Dermis microvascular lymphatic vessel endothelial cell (primary cell): Measurements from ENCODE around the gene CIAO2B. TPM values are rescaled to one million over a fixed set of nuclear protein-coding genes. Genes with fewer than 3 reads are reported as not detected.
"Not testable (repeated sequence)": the region's sequence is repeated elsewhere in the genome, so short reads cannot be mapped to it uniquely, and the experiment has no call there.

Experiments used
- DNase-seq, 2 donors: peaks; one replicate each; pipeline versions ENCODE4 v3.0.0 to v3.0.0-alpha.2; 2010; ENCODE audit warnings: low read depth in 2 of 2
- total RNA-seq: library from RNA; depleted of rRNA; stranded (reverse); fragments of >200 nt; gene quantifications from 2 replicates; pipeline ENCODE4 v1.2.1, GENCODE V29; 2014

The CIAO2B gene
- total RNA-seq, 1 donor from 2014 or later = 156 TPM

DNA sequence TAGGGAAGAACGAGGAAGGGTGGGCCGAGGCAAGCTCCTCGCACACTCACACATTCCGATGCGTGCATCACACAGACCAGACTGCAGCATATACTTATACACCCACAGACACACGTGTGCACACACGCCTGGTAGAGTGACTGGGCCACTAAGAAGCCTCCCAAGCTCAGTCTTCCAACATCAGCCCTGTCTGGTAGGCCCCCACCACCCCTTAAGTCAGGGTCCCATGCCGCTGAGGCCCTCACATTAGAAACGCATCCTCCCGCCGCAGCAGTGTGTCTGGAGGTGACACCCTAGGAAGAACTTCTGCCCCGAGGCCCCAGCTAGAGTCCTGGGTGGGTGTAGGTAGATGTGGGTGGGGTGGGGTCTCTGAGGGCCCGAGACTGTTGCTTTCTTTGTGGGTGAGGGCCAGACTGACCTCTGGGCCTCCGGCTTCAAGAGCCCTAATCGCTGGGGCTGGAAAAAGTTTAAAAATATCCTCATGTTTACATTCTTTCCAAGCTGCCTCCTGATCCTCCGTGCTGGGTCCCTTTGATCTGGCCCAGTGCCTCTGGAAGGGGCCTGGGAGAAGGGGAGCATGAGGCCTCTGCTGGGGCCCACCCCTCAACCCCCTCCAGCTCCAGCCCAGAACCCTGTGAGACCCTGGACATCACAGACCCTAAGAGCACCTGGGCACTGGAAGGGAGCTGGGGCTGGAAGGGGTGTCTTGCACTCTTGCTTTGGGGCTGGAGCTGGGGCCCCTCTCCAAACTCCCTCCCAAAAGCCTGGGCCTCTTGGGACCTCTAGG is 29.2 kb downstream of the CIAO2B start:
- DNase-seq = no peak

DNA sequence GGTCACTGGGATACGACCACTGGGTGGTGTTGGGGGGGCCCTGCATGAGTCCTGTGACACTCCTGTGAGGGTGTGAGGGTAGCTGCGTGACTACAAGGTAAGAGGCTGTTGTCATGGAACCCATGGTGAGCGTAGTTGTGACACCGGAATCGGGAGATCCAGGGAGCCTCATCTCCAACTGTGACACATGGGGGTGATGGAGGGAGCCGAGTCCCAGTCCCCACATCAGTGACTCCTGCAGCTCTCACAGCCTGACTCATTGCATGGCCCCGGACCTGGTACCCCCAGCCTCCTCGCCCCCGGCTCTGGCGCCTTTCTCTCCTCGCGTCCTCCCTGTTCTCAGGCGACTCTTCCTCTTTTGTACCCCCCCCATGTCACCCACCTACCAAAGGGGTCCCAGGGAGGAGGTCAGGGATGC is 29.8 kb downstream of the CIAO2B start:
- DNase-seq = no peak

DNA sequence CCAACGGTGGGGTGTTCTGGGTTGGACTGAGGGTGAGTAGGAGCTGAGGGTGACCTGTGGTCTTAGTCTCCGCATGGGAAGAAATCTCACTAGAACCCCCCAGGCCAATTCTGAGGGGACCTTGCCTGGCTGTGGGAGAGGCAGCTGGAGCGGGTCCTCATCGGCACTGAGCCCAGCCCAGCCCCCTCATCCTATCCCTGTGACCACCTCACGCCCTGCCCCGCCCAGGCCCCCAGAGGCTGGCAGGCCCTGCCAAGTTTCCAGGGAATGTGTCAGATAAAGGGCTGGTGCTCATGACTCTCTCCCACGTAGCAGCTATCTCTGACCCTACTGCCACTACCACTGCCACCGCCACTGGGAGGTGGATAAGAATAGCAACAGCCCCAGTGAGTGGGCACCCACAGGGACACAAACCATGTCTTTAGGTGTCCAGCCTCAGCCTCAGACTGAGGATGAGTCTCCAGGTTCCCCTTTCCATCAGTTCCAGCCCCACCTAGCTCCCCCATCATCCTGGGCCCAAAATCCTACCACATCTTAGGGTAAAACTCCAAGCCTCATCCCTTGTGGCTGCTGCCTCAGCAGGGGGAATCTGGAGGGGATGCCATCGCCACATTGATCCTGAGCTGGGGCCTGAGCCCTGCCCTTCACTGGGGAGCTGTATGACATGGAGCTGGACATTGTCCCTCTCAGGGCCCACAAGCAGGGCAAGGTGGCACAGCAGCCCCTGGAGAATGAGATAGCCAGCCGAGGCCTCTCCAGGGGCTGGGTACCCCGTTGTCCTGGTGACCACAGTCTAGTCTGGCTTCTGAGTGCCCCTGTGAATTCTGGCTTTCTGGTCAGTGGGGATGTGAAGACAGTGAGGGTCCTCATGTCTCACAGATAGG is 30.4 kb downstream of the CIAO2B start:
- no peak for DNase-seq

DNA sequence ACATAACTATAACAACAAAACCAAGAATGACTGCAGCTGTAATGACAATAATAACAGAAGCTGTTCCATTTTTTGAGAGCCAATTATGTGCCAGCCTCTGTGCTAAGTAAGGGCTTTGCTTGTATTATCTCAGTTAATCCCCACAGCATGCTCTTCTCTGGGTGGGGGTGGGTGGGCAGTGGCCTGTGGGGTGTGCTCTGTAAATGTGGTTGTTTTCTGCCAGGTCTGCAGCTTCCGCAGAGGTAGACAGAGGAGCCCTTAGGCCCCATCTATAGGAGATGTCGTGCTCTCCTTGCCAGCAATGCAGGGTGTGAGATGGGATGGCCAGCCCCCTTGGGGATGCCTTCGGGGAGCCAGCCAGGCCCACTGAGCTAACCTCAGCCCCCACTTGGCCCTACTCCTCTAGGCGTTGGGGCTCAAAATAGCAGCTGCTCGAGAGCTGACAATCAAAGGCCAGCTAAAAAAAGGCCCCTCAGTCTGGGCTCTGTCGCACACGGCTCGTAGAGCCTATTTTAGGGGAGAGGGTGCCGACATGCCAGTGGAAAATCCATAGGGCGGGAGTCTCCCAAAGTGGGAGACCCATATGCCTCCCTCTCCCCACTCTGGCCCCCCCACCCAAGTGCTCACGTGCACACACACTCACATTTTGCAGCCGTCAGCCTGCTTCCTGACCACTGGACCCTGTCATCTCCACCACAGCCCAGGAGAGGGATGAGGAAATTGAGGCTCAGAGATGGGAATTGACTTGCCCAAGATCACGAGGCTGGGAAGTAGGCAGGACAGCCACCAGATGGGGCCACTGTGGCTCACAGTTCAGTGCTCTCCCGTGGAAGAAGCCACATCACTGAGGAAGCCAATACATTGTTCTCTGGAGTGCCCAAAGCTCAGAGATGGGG is 31.3 kb downstream of the CIAO2B start:
- DNase-seq = no peak

GRCh38 chr16:66901626-66902025 is 32.6 kb downstream of the CIAO2B start:
- no peak for DNase-seq

GRCh38 chr16:66900721-66901441 is 33.3 kb downstream of the CIAO2B start:
- no peak for DNase-seq

GRCh38 chr16:66899945-66900710 is 34.1 kb downstream of the CIAO2B start:
- peak in 1 of 2 donors; percentile 61 for DNase-seq

GRCh38 chr16:66899310-66899944 is 34.8 kb downstream of the CIAO2B start:
- no peak for DNase-seq

DNA sequence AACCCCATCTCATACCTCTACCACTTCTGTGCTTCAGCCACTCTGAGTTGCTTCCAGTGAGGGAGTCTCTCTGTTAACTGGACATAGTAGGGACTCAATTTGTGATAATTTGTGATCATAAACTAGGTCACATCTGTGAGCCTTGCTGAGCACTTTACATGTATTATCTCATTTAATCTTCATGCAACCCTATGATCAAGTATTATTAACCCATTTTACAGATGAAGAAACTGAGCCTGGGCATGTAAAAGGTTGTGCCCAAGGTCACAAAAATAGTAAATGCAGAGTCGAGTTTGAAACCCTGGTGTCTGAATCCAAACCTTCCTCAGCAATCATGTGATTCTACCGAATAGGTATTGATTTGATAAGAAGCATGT is 35.3 kb downstream of the CIAO2B start:
- no peak for DNase-seq

- no peak for DNase-seq
Observed at GRCh38 chr16:66898207-66898606, 36.0 kb downstream of the CIAO2B start.

GRCh38 chr16:66896682-66897081 is 37.5 kb downstream of the CIAO2B start:
- not testable (repeated sequence) for DNase-seq

DNA sequence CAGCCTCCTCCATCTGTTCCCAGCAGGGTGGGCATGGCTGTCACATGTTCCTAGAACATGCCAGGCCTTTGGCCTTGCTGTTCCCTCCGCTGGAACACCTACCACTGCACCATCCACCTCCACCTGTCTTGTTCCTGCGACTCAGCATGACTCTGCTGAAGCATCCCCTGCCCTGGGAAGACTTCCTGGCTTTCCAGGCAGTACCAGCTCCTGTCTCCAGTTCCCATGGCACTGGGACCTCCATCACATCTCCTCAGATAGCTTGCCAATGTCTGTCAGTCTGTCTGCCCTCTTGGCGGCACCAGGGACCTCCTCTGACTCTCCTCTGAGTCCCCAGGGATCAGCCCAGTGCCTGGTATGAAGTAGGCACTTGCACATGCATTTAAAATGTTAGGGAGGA is 38.2 kb downstream of the CIAO2B start:
- no peak for DNase-seq

DNA sequence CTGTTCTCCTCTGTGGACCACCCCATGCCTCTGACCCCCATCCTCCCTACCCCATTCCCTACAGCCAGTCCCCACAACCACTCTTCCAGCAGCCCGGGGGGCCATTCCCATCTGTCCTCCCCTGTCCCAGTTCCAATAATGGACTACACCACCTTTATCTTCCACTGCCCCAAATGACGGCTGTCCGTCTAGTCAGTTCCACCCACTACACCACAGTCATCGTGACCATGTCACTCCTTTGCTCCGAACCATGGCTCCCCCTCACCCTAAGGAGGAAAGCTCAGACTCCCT is 38.6 kb downstream of the CIAO2B start:
- DNase-seq = no peak

DNA sequence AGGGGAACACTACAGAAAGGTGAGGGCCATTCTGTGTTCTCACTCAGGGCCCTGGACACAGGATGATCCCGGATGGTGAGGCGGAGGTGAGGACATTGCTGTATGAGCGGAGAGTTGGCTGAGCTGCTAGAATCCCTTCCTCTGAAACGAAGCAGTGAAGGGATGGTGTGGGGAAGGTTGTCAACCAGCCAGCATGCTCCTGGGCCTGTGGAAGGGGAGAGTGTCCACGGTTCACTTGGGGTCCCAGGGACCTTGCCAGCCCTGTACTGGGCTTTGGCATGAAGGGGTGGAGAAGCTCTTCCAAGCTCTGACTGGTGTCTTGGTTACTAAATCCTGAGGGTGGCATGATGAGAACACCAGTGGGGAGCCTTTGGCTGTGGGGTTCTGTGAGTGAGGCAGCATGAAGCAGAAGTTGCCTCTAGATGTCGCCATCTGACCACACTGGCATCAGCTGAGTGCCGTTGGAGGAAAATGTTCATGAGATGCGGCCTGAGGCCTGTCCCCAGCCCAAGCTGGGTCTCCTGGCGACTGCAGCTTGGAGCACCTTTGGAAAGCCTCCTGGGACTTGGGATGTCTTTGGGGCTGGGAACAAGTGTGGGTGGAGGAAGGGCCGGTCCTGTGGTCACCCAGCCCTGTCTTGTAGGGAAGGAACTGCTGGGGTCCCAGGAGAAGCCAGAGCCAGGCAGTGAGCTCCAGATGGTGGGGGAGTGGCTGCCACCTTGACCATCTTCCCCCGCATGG is 39.1 kb downstream of the CIAO2B start:
- DNase-seq = peak; percentile 56 to 74

DNA sequence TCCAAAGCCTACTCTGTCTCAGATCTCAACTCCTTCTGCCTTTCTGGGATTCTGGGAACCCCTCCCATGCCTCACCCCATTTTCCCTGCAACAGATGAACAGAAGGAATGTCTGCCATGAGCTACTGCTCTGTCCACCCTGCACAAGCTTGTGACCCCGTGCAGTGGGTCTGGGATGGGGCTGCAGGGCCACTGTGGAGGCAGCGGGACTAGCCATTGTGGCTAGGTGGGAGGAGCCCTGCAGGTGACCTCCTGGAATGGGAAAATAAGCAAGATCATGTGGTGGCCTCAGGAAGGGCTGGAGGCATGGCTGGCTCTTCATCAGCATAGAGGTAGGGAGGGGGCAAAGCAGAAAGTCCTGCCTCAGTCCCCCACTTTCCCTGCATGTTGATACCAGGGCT is 40.1 kb downstream of the CIAO2B start:
- DNase-seq = no peak

DNA sequence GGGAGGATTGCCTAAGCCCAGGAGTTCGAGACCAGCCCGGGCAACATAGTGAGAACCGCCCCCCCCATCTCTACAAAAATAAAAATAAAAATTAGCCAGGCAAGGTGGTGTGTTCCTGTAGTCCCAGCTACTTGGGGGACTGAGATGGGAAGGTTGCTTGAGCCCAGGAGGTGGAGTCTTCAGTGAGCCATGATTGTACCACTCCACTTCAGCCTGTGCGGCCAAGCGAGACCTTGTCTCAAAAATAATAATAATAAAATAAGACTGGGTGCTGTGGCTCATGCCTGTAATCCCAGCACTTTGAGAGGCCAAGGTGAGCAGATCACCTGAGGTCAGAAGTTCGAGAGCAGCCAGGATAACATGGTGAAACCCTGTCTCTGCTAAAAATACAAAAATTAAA is 42.4 kb downstream of the CIAO2B start:
- DNase-seq = no peak

DNA sequence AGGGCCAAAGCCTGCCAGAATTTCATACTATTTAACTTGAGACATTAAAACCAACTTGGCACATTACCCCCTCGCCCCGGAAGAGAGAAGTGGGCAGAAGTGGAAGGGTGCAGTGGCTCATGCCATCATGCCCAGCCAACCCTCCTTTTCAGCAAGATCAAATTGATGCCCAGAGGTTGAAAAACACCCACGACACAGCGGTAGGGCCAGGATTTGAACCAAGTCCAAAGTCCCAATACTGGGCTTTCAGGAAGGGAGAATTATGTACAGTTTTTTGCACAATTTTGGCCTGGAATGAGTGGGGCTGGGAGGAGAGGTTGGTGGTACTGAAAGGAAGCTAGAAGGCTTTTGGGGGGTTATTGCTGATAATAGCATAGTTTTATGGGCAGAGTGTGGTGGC is 42.8 kb downstream of the CIAO2B start:
- DNase-seq = no peak

GRCh38 chr16:66890799-66891198 is 43.4 kb downstream of the CIAO2B start:
- DNase-seq = no peak

GRCh38 chr16:66889622-66890021 is 44.6 kb downstream of the CIAO2B start:
- DNase-seq = no peak
